GM21723 (cell line): Measurements from ENCODE around the gene KDELR1.
"Not testable (repeated sequence)": the region's sequence is repeated elsewhere in the genome, so short reads cannot be mapped to it uniquely, and the experiment has no call there.

Experiments
- ATAC-seq: cut with Tn5 transposase; IDR thresholded peaks from one replicate; pipeline ENCODE4 v1.9.1; 2021; ENCODE audit warnings: mild to moderate bottlenecking, moderate library complexity; ENCODE audit not compliant: unreplicated experiment

KDELR1 gene

DNA sequence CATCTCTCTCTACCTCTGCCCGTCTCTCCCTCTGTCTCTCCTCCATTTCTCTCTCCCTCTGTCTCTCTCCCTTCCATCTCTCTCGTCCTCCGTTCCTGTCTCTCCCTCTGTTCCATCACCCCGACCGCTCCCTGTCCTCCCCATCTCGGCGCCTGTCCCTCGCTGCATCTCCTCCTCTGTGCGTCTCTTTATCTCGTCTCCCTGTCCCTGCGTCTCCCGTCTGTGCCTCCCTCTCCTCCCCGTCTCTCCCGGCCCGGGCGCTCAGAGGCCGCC, 6.7 kb upstream of the KDELR1 start:
- ATAC-seq, result no peak

DNA sequence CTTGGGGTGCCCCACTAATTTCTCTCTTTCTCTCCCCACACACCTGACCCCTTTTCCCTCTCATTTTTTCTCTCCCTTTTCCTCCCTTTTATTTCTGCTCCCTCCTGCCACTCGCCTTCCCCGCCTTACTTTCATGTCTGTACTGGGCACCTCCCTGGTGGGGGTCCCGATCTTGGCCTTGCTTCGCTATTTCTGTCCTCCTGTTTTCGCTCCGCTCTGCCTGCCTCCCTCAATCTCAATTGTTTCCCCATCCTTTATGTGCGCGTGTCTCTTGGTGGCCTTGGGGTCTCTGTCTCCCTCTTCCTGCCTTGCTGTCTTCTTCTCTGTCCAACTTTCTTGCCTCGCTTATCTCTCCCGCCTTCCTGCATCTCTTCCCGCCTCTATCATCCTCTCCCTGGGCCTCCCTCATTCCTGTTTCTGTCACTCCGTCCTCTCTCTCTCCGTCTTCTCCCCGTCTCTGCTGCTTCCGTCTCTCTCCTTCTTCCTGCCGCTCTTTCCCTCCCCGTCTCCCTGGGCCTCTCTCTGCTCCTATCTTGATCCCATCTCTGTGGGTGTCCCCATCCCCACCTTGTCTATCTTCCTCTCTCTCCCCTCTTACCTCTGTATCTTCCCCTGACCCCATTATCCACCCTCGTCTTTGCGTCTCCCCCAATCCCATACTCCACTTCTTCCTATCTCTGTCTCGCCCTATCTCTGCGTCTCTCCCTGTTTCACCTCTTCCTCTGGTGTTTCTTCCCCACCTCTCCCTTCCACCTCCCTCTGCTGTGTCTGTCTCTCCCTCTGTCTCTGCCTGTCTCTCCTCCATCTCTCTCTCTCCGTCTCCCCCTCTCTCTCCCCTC, 6.1 kb upstream of the KDELR1 start:
- no peak for ATAC-seq

DNA sequence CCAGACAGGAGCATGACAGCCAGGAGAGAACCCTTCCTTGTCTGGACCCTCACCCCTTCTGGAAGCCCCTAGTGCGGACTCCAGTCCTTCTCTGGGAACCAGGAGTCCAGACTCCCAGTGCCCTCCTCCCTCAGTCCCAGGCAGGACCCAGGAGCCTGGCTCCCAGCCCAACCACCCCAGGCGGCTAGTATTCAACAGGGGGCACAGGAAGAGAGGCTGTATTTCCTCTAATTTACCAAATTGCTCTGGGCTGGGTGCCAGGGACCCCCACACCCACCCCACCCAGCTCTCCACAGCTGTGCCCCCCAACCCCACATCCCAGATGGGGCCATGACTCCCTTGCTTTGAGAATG, 5.4 kb upstream of the KDELR1 start:
- ATAC-seq, result no peak

DNA sequence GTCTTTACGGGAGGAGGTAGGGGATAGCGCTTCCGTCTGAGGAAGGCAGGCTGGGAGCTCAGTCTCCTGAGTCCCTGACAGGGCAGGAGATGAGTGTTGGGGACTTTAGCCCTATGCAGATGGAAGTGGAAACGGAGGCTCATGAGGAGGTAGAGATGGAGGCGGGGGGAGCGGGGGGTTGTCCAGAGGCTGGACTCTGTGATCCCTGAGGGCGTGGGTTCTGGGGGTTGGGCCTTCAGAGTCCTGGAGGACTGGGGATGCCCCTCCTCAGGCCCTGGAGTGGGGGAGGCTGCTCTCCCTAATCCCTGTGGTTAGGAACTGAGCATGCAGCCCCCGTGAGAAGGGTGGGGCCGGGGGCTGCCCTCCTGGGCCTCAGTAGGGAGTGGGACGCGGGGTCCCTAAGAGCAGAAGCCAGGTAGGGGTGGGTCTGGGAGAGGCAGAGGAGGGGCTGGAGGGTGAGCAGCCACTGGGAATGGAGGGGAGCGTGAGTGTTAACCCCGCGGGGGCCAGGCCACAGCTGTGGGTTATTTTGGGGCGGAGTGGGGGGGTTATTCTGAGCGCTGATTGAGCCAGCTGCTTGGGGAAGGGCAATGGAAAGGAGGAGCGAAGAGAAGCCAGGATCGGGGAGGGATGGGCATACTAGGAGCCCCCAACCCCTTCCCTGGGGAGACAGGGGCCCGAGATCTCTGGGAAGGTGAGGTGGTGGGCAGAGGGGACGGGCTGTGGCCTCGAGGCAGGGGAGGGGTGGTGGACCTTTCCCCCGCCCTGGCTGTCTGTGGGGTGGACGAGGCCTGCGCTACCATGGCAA, 4.9 kb upstream of the KDELR1 start:
- no peak for ATAC-seq

DNA sequence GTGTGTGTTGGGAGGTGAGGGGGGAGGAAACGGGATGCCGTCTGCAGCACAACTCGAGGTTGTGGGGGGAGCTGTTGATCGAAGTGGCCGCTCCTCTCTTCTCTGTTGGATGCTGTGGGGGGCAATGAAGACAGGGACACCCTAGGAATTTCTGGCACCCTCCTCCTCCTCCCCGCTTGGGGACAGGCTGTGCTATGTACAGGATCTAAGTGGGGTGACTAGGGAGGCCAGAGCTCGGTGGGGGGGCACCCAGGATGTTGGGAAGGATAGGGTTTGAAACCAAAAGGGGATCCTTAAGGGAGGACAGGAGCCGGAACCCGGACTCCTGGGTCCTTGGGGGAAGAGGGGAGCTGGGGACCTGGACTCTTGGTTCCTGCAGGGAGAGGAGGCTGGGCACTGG, 4.1 kb upstream of the KDELR1 start:
- no peak for ATAC-seq

DNA sequence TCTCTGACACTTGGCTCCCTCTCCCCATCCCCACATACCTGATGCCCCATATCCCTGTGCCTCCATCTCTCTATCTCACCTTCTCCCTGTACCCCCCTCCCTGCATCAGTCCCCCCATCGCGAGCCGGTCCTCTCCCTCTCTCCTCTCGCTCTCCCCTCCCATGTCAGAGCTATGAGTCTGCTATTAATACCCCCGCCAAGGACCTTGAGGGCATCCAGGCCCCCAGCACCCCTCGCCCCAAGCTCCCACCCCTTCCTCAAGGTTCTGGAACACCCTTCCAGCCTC, 3.8 kb upstream of the KDELR1 start:
- ATAC-seq, result no peak

DNA sequence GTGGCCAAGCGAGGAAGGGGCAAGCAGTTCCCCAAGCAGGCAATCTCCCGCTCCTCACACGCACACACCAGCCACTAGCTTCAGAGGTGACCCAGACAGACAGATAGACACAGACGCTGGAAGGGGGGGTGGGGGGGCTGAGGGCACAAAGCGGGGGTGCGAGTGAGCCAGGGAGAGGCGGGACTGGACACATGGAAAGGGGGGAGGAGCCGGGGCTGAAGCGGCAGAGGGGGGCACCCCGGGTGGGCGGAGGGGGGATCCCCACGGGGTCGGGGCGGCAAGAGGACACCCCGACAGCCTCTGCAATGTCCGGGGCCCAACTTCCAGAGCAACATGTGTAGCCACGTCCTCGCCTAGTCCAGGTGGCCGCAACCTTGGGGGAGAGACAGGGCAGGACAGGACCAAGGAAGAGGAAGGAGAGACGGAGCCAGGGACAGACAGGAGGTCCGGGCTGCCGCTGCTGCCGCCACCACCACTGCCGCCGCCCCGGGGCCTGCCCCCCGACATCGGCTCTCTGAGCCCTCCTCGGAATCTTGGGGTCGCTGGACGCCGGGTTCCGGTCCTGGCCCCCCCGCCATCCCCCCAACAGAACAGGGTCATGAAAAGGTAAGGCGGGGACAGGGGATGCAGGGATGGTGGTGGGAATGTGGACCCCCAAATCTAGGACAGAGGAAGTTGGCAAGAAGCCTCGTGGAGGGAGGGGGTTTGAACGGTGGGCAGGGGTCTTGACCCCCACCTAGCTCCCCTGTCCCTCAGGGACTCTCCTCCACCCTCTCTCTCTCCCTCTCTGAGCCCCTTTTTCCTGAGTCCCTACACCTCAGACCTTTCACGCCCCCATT, 3.2 kb upstream of the KDELR1 start:
- no peak for ATAC-seq

DNA sequence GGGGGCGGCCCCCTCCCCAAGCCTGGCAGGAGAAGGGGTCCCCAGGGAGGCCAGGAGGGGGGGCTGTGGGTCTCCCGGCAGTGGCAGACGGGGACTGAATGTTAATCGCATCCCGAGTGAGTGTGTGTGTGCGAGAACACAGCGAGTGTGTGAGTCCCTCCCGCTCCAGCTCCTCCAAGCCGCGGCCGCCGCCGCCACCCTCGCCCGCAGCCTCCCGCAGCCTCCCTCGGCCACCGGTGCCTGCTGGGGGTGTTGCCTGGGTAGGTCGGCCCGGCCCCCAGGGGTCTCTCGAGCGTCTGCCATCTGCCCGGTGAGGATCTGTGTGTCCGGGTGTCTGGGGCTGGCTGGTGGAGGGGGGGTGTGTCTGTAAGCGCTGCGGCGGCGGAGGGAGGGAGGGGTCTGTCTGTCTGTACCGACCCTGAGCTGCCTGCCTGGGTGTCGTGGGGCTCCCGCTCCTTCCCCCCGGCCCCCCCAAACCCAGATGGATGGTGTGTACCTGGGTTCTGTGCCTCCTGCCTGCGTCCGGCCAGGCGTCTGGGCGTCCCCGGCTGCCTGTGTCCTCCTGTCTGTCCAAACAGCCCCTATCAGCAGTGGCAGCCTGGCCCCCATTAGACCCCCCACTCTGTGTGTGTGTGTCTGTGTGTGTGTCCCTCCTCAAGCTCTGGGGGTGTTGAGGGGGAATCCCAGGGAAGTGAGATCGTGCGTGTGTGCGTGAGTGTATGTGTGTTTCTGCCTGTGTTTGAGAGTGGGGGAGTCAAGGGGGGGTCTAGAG, 2.4 kb upstream of the KDELR1 start, which contains the start of gene GRIN2D:
Gene GRIN2D (plus strand): TSS at position 110 of the 772 bp plus-strand sequence. CDS start 4,725 bp downstream, outside the sequence.
- ATAC-seq, result no peak

DNA sequence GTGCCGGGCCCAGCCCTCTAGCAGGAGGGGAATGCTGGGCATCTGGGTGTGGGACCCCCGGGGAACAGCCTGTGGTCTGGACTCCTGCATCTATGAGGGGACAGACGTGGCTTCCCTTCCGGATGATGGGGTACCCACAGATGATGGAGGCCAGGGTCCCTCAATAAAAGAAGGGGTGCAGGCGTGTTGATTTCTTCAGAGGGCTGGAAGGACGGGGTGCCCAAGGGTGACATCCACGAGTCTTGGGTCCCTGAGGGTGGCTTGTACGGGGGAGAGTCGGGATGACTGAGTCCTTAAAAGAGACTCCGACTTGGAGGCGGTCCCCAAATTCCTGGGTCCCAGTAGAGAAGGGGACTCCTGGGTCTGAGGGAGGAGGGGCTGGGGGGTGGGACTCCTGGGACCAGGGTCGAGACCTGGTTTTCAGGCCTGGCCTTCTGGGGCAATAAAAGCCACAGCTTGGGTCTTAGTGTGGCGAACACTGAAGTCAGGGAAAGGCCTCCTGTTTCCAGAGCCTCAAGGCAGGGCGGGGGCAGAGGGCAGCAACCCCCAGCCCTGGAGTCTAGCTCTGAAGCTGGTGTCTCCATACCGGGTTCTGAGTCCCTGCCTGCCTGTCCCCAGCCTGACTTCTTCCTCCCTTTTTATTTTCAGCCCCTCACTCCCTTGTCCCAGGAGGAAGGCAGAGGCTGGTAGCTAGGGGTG, 1.7 kb upstream of the KDELR1 start:
- no peak for ATAC-seq

DNA sequence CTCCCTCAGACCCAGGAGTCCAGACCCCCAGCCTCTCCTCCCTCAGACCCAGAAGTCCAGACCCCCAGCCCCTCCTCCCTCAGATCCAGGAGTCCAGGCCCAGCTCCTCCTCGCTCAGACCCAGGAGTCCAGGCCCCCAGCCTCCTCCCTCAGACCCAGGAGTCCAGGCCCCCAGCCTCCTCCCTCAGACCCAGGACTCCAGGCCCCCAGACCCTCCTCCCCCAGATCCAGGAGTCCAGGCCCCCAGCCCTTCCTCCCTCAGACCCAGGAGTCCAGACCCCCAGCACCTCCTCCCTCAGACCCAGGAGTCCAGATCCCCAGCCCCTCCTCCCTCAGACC, 624 bp upstream of the KDELR1 start:
- ATAC-seq, result not testable (repeated sequence)

DNA sequence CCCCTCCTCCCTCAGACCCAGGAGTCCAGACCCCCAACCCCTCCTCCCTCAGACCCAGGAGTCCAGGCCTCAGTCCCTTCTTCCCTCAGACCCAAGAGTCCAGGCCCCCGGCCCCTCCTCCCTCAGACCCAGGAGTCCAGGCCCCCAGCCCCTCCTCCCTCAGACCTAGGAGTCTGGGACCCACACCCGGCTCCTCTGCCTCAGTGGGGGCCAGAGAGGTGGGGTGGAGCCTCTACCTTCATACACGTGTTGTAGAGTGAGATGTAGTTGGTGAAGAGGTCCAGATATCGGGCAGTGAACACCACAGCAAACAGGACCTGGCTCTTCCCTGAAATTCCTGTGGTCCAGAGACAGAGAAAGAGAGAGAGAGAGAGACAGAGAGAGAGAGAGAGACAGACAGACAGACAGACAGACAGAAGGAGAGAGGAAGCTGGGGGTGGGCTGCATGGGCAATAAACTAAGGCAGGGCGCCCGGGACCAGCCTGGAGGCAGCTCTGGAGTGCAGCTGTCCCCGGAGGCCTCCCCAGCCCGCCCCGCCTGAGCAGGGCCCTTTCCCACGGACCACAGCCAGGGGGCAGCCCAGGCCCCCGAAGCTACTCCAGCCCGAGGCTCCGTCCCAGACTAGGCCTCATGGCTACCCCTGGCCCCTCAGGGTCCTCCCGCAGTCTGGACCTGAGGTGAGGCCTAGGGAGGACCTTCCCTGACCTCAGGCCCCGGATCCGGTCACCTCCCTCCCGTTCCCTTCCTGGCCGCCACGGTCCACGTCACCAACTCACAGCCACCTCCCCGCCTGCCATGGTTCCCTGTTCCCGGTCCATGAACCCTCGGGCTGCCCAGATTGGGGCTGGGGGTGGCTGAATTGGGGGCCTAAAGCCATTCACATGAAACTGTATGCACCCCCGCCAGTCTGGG, 907 bp downstream of the KDELR1 start:
- no peak for ATAC-seq

DNA sequence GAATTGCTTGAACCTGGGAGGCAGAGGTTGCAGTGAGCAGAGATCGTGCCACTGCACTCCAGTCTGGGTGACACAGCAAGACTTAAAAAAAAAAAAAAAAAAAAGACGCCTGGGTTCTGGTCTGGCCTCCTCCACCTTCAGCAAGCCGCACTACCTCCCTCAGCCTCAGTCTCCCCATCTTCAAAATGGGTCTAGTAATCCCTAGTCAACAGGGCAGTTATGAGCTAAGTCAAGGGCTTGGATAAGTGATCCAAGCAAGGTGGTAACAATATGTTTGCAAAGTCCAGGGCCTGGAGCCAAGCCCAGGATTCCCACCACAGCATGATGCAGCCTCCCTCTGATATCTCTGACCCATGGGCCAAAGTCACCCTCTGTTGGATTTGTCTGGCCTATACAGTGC, 4.4 kb downstream of the KDELR1 start:
- no peak for ATAC-seq

DNA sequence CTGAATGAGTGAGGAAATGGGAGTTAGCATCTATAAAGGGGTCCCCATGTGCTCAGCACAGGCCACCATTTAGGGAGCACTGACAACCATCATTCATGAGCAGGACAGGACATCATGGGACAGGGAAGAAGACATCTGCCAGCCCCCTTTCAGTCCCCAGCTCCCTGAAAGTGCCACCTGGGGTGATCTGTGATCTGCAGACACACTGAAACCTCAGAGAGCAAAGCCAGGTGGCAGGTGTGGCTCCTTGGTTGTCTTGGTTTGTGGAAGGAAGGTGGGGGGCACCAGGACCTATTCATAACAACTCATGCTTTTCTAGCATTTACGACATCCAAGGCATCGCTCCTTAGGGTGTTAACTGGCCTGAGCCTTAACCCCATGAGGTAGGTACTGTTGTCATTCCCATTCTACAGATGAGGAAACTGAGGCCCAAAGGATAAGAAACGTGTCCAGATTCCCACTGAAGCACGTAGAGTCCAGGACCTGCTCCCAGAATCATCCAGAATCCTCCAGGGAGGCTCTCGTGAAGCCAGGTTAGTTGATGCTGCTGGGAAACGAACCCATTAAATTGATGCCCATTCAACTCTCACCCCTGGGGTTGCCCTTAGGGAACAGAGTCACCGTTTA, 5.8 kb downstream of the KDELR1 start:
- ATAC-seq, result no peak

DNA sequence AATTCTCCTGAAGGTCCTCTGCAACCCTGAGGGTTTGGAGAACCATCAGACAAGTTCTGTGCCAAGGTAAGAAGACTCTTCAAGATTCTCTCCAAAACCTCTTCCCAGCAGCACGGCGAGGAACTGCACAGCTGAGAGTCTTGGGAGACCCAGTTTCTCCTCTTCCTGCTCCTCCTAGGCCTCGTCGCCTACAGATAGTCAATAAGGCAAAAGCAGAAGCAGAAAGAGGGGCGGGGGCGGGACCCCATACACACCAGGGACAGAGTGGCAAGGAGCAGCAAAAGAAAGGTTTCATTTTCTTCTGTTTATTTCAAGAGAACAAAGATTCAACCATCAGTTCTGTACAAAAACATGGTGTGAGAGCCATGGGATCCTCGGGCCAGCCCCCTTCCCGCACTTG, 9.1 kb downstream of the KDELR1 start:
- no peak for ATAC-seq

DNA sequence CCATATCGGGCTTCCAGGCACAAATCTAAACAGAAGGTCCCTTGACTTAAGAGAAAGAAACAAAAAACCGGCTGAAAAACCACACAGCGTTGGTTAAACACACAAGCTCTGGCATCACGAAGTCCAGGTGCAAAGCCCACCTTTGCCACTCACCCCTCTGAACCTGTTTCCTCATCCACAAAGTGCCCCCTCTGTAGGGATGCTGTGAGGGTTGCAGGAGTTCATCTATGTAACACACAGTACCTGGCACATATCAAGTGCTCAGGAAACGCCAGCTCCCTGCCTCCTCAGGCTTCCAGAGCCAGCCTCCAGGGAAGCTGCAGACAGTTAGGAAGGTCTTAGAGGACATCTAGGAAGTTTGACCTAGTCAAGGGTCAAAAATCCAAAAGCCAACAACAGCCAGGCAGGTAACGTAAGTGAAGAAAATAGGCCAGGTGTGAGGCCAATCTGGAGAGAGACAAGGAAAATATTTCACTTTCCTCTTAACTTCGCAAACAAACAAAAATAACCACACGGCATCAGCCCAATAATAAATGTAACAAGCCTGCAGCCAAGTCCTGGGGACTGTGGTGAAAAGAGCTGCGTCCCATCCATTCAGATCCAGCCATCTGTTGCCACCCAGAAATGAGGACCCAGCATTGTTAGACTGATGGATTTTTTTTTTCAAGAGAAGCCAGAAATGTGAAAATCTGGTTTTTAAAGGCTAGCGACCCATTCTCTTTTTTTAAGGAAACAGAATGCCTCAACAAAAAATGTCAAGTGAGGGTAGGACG, 10.0 kb downstream of the KDELR1 start:
- no peak for ATAC-seq

DNA sequence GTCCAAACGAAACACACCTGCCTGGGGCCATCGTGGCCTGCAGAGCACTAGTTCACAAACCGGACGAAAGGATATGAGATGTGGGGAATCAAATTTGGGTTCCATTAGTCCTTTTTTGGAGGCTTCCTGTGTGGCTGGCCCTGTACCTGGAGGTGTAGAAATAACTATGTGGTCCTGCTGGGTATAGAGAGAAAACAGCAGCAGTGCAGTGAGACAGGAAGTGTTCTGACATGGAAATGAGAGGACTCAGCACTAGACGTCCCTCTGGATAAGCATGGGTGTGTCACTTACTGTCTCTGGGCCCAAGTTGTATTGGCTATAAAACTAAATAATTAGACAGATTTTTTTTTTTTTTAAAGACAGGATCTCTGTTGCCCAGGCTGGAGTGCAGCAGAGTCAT, 12.3 kb downstream of the KDELR1 start:
- no peak for ATAC-seq

DNA sequence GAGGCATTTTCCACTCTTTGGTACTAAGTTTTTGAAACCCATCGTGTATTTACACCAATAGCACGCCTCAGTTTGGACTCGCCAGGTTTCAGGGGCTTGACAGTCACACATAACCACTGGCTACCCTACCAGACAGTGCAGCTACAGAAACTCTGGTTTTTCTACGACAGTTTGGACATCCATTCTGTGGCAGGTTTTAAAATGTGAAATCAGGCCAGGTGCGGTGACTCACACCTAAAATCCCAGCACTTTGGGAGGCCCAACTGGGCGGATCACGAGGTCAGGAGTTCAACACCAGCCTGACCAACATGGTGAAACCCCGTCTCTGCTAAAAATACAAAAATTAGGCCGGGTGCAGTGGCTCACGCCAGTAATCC, 13.2 kb downstream of the KDELR1 start:
- no peak for ATAC-seq

DNA sequence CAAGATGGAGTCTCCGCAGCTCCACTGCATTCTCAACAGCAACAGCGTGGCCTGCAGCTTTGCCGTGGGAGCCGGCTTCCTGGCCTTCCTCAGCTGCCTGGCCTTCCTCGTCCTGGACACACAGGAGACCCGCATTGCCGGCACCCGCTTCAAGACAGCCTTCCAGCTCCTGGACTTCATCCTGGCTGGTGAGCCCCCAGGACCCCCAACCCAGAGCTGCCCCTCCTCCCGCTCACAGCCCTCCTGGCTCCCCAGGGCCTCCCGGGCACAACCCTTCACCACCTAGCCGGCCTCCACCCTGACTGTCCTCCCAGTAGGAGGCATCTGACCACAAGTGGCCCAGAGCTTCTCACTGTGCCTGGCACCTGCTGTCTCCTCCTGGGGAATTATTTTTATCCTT, 17.8 kb downstream of the KDELR1 start:
- no peak for ATAC-seq
